Body of pancreas (tissue), 4 donors: ENCODE data around the gene XRCC5. TPM values are rescaled to one million over a fixed set of nuclear protein-coding genes. Genes with fewer than 3 reads are reported as not detected.

Experiments used
- ATAC-seq: fragments of 150-250 bp; one replicate; pipeline ENCODE4 v1.9.1; 2016
- DNase-seq, 4 donors: peaks; one replicate each; pipeline ENCODE4 v3.0.0-alpha.2; 2019
- H3K27ac ChIP-seq, 4 donors: fragments of 200-600 bp; sonication (generic); 1 replicate in 3 of 4; 2 replicates in 1 of 4; pipeline versions ENCODE4 v1.5.1 to v1.6.1; 2016 to 2019; ENCODE audit warnings: mild to moderate bottlenecking in 1 of 4, mixed read lengths in 1 of 4, moderate library complexity in 1 of 4
- H3K27me3 ChIP-seq, 2 donors: fragments of 200-600 bp; sonication (generic); one replicate each; pipeline ENCODE4 v1.6.0; 2016; ENCODE audit warnings: mild to moderate bottlenecking in 1 of 2
- H3K36me3 ChIP-seq, 2 donors: fragments of 200-600 bp; sonication (generic); replicated peaks in 1 of 2; 2 replicates each; pipeline ENCODE4 v1.5.1; 2016; ENCODE audit warnings: low read depth in 2 of 2; ENCODE audit not compliant: insufficient read depth in 1 of 2
- H3K4me1 ChIP-seq: fragments of 200-600 bp; sonication (generic); one replicate; pipeline ENCODE4 v1.6.0; 2016
- H3K4me3 ChIP-seq, 2 donors: fragments of 200-600 bp; sonication (generic); 1 replicate in 1 of 2; 2 replicates in 1 of 2; pipeline ENCODE4 v1.5.1; 2016 to 2019
- H3K9me3 ChIP-seq, 3 donors: fragments of 200-600 bp; sonication (generic); 1 replicate in 2 of 3; 2 replicates in 1 of 3; pipeline ENCODE4 v1.5.1; 2016
- POLR2A ChIP-seq, 3 donors: fragments of 450-650 bp; IDR thresholded peaks; one replicate each; pipeline ENCODE4 v1.6.1; 2016; ENCODE audit warnings: antibody characterized with exemption in 3 of 3, mild to moderate bottlenecking in 2 of 3
- WGBS, 2 donors: methylation state at CpG; one replicate each; pipeline ENCODE4 v1.1.5; 2017; 5-methylcytosine and 5-hydroxymethylcytosine counted together
- intact Hi-C: fragments of 100-400 bp; cut with DNase I; formaldehyde crosslinking; loops from one replicate; pipeline ENCODE4 v1.15.1; 2023
- total RNA-seq, 2 donors: library from RNA; depleted of rRNA; stranded (reverse); fragments of >200 nt; gene quantifications; one replicate each; pipeline ENCODE4 v1.1.0, GENCODE V29; 2016
- TF ChIP-seq, protein P1 (sequence below), 7 experiments: fragments of 450-650 bp in 4 of 7; fragments of 200-600 bp in 3 of 7; sonication (generic) in 3 of 7; IDR thresholded peaks; one replicate each; pipeline ENCODE4 v1.5.1; 2016 to 2019; ENCODE audit warnings: antibody characterized with exemption in 7 of 7

XRCC5 gene
- total RNA-seq, 2 donors from 2014 or later: 74.2 to 74.7 TPM

DNA sequence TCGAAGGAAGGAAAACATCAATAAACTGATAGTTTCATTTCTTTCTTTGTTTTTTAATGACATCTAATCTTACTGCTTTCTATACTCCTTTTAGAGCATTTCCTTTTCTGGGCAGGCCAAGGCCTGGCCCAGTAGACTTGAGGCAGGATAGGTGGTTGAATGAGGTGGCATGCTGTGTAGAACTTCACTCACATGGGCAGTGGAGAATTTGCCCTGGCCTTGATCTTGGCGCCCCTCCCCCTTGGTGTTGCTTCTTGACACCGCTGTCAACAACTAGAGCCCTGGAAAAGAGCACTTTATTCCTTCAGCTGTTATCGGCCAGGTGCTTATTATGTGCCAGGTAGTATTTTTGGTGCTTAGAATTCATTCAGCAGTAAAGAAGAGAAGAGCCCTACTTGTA is 37.4 kb downstream of the XRCC5 start:
- no peak for TF ChIP-seq POLR2A (IDR thresholded peaks at IDR 0.05)
- TF ChIP-seq, protein P1, sequence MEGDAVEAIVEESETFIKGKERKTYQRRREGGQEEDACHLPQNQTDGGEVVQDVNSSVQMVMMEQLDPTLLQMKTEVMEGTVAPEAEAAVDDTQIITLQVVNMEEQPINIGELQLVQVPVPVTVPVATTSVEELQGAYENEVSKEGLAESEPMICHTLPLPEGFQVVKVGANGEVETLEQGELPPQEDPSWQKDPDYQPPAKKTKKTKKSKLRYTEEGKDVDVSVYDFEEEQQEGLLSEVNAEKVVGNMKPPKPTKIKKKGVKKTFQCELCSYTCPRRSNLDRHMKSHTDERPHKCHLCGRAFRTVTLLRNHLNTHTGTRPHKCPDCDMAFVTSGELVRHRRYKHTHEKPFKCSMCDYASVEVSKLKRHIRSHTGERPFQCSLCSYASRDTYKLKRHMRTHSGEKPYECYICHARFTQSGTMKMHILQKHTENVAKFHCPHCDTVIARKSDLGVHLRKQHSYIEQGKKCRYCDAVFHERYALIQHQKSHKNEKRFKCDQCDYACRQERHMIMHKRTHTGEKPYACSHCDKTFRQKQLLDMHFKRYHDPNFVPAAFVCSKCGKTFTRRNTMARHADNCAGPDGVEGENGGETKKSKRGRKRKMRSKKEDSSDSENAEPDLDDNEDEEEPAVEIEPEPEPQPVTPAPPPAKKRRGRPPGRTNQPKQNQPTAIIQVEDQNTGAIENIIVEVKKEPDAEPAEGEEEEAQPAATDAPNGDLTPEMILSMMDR (IDR thresholded peaks at IDR 0.05): no peak
- H3K27ac ChIP-seq: no peak overlapping the region
- WGBS, 2 donors: 72 to 75% methylated on average over 4 of the region's 4 CpGs
- H3K4me3 ChIP-seq: no peak overlapping the region
- intact Hi-C loops: no loop called here
- DNase-seq (no peak), ATAC-seq (no peak)
- H3K9me3 ChIP-seq: no peaks in the 10 kb centered on the region
- H3K27me3 ChIP-seq: no peaks in the 10 kb centered on the region
- no peaks in the 10 kb centered on the region for H3K4me1 ChIP-seq
- H3K36me3 ChIP-seq: peaks cover 0 to 29% of the 10 kb centered on the region in 2 donors

DNA sequence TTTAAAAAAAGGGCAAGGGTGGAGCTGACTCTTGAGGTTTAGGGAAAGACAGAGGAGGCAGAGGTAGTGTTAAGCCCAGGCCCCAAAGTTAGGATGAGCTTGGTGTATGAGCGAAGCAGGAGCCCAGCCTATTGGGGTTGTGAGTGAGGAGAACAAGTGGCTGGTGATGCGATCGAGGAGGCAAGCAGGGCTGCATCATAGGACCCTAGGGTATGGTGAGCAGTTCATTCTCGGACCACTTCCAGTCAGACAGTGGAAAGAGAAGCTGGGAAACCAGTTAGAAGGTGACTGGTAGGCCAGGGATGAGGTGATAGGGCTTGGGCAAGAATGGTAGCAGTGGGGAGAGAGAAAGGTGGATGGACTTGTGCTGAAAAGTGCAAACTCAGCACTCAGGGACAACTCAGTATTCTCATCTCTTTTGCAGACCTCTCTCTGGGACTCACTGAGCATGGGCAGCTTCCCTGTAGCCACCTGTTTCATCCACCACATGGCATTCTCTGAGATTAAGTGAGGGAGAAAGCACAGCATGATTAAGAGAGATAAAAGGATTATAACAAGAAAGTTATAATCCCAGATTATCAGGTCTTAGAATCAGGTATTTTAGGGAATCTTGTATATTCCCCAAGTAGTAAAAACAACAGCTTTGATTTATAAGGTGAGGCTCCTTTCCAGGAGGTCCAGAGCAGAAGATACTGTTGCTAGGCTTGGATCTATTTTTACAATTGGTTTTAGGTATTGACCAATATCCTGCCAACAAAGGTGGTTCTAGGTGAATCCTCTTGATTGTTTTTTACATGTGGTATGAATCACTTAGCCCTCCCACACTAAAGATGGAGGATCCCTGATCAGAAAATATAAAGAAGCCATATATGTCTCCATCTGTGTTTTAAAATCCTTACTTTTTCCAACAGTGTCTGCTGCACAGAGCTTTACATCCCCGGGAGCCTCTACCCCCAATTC is 38.3 kb downstream of the XRCC5 start:
- TF ChIP-seq, protein P1 (IDR thresholded peaks at IDR 0.05): no peak
- TF ChIP-seq POLR2A (IDR thresholded peaks at IDR 0.05): no peak
- Histone ChIP-seq H3K36me3 (peaks cover 0 to 25% of the 10 kb centered on the region in 2 donors), H3K27me3 (no peaks in the 10 kb centered on the region), H3K4me1 (no peaks in the 10 kb centered on the region), H3K27ac (no peak overlapping the region), H3K9me3 (no peaks in the 10 kb centered on the region), H3K4me3 (no peak overlapping the region)
- no peak for ATAC-seq
- WGBS, 2 donors: 87 to 90% methylated on average over 5 of the region's 5 CpGs
- intact Hi-C loops: no loop called here
- no peak for DNase-seq

DNA sequence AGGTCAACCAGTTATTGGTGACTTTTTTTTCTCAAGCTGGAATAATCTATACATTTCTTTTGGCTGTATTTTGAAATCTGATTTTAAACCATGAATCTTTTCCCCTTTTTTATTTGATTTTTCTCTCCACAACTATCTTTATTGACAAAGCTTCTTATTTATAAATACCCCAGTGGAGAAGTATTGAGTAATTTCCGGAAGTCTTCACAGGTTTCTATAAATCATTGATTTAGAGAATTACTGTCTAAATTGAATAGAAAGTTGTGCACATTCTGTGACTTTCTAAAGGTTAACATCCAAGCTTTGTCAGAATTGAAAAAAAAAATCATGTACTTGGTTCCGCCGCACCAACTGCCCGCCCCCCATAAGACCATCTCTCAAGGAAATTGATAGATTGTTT is 39.8 kb downstream of the XRCC5 start:
- DNase-seq (no peak), ATAC-seq (no peak)
- intact Hi-C loops: no loop called here
- H3K27me3 ChIP-seq: no peaks in the 10 kb centered on the region
- no peaks in the 10 kb centered on the region for H3K4me1 ChIP-seq
- H3K36me3 ChIP-seq: peaks cover 0 to 19% of the 10 kb centered on the region in 2 donors
- H3K9me3 ChIP-seq: no peaks in the 10 kb centered on the region
- TF ChIP-seq, protein P1 (IDR thresholded peaks at IDR 0.05): no peak
- no peak for TF ChIP-seq POLR2A (IDR thresholded peaks at IDR 0.05)
- WGBS, 2 donors: 77 to 81% methylated on average over 4 of the region's 4 CpGs
- no peak overlapping the region for H3K27ac ChIP-seq
- H3K4me3 ChIP-seq: no peak overlapping the region

DNA sequence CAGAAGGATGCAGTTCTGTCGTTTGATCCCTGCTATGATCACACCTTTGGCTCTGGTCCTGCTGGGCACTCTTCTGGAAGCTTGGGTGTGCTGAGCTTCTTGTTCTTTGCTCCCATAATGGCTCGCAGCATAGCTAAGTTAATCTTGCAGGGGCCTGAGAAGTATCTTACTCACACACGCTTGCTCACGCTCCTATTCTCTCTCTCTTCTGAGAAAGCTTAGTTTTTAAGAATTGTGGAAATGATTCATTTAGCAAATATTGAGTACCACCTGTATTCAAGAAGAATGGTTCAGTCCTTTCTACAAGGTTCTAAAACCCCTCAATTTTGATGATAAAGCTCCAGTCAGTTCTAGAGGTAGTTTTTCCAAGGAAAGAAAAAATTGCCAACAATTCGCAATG is 40.6 kb downstream of the XRCC5 start:
- no peaks in the 10 kb centered on the region for H3K4me1 ChIP-seq
- no peak overlapping the region for H3K4me3 ChIP-seq
- no peak for DNase-seq
- H3K27ac ChIP-seq: no peak overlapping the region
- intact Hi-C loops: no loop called here
- WGBS, 2 donors: 81 to 90% methylated on average over 5 of the region's 5 CpGs
- H3K27me3 ChIP-seq: no peaks in the 10 kb centered on the region
- H3K36me3 ChIP-seq: peaks cover 0 to 18% of the 10 kb centered on the region in 2 donors
- no peaks in the 10 kb centered on the region for H3K9me3 ChIP-seq
- TF ChIP-seq POLR2A (IDR thresholded peaks at IDR 0.05): no peak
- ATAC-seq: no peak

DNA sequence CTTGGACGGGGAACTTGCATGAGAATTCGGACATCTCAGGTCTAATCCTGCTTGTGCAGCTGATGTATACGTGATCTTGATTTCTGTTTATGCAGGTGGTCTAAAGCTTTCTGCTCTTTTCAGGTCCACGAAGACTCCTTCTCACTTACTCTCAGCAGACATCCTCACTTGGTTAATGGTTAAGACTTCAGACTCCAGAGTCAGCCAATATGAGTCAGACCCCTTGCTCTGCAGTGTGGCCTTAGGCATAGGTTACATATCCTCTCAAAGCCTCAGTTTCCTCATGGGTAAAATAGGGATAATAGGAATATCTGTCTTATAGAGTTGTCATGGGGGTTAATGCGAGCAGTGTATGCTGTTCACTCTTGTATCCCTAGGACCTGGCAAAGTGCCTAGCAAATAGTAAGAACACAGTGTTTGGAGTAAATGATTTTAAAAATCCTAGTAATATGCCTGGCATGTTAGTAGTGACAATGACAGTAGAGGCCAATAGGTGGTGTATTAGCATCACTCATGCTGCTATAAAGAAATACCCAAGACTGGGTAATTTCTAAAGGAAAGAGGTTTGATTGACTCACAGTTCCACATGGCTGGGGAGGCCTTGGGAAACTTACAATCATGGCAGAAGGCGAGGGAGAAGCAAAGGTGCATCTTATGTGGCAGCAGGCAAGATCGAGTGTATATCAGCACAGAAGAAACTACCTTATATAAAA is 42.3 kb downstream of the XRCC5 start:
- ATAC-seq: no peak
- Histone ChIP-seq H3K27ac (no peak overlapping the region), H3K4me1 (no peaks in the 10 kb centered on the region), H3K27me3 (no peaks in the 10 kb centered on the region), H3K9me3 (no peaks in the 10 kb centered on the region), H3K4me3 (no peak overlapping the region), H3K36me3 (peaks cover 3 to 19% of the 10 kb centered on the region in 2 donors)
- 93 to 95% methylated on average over 7 of the region's 7 CpGs for WGBS, 2 donors
- TF ChIP-seq POLR2A (IDR thresholded peaks at IDR 0.05): no peak
- TF ChIP-seq, protein P1 (IDR thresholded peaks at IDR 0.05): no peak
- intact Hi-C loops: no loop called here
- no peak for DNase-seq
